Naive thymus-derived CD8-positive, alpha-beta T cell (primary cell): ENCODE results near the gene OARD1. TPM values are rescaled to one million over a fixed set of nuclear protein-coding genes. Genes with fewer than 3 reads are reported as not detected.
"Not testable (repeated sequence)": the region's sequence is repeated elsewhere in the genome, so short reads cannot be mapped to it uniquely, and the experiment has no call there.

Experiments used
- ATAC-seq, 2 donors: fragments of 150-1000 bp; cut with Tn5 transposase in 1 of 2; sonication (Bioruptor Pico), chemical (Tn5 transposase) in 1 of 2; 1 replicate in 1 of 2; 2 replicates in 1 of 2; pipeline ENCODE4 v1.10.0; 2021; ENCODE audit warnings: mild to moderate bottlenecking in 2 of 2, moderate library complexity in 2 of 2
- POLR2A ChIA-PET: fragments of 350-600 bp; sonication (Branson Sonifier 250); formaldehyde crosslinking; loops from one replicate; lab custom pipeline; 2021; ENCODE audit warnings: antibody characterized with exemption; lab: Charles Lee
- DNase-seq, 10 donors: peaks; one replicate each; pipeline versions ENCODE4 v3.0.0 to v3.0.0-alpha.2; 2020 to 2022
- H3K27ac Mint-ChIP-seq, 10 donors: one replicate each; pipeline ENCODE4 v1.8.0; 2020 to 2022; ENCODE audit warnings: mild to moderate bottlenecking in 10 of 10, mixed read lengths in 10 of 10, moderate library complexity in 4 of 10, inconsistent platforms in 1 of 10
- H3K27me3 Mint-ChIP-seq, 5 donors: one replicate each; pipeline ENCODE4 v1.8.0; 2021 to 2022; ENCODE audit warnings: mixed read lengths in 5 of 5
- H3K36me3 Mint-ChIP-seq, 3 donors: one replicate each; pipeline ENCODE4 v1.8.0; 2020 to 2022; ENCODE audit warnings: mixed read lengths in 3 of 3, mild to moderate bottlenecking in 2 of 3, inconsistent platforms in 1 of 3
- H3K4me1 Mint-ChIP-seq, 4 donors: one replicate each; pipeline ENCODE4 v1.8.0; 2021 to 2022; ENCODE audit warnings: mixed read lengths in 4 of 4
- H3K4me3 Mint-ChIP-seq, 10 donors: one replicate each; pipeline ENCODE4 v1.8.0; 2020 to 2022; ENCODE audit warnings: mild to moderate bottlenecking in 10 of 10, mixed read lengths in 10 of 10, moderate library complexity in 6 of 10, inconsistent platforms in 1 of 10
- H3K9me3 Mint-ChIP-seq, 9 donors: one replicate each; pipeline ENCODE4 v1.8.0; 2020 to 2022; ENCODE audit warnings: mixed read lengths in 9 of 9, mild to moderate bottlenecking in 3 of 9, inconsistent platforms in 1 of 9, moderate library complexity in 1 of 9
- polyA plus RNA-seq, 3 donors: library from polyadenylated mRNA; unstranded; fragments of 300-500 nt; fragmentation: Illumina TruSeq; gene quantifications; one replicate each; pipeline ENCODE4 v1.2.3, GENCODE V29; 2021
- total RNA-seq, 8 experiments: library from RNA in 2 of 8; stranded (reverse) in 2 of 8; gene quantifications; one replicate each; pipeline ENCODE4 v1.2.3 and lab custom pipeline; 2021 to 2026

Gene OARD1
- total and polyA plus RNA-seq, 5 experiments from 2014 or later, result 41.2 to 52.1 (median 48.5) TPM

DNA sequence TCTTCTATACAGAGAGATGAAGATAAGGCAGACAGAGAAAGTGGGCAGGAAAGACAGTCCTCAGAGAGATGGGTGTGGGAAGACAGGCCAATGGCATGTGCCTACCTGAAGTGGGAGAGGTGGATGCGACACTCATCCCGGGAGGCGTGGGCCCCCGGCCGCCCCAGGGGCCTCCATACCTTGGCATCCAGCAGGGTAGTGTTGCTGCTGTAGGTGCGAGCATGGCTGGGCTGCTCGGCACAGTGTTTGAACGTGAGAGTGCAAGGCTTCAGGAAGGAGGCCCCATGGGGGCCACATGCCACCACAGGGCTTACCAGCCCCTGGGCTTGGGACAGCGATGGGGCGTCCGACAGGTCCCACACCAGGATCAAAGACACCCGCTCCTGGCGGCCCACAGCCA lies 38.4 kb downstream of the OARD1 start:
- no peaks in the 10 kb centered on the region for H3K9me3 Mint-ChIP-seq
- POLR2A ChIA-PET, result no interaction called here
- H3K4me3 Mint-ChIP-seq, result no peak overlapping the region
- H3K27ac Mint-ChIP-seq, result peak overlapping the region in 2 of 10 donors; percentile 5 to 9
- H3K36me3 Mint-ChIP-seq, result peaks cover 0 to 4% (median 0%) of the 10 kb centered on the region in 3 donors
- peaks cover 6 to 8% (median 6%) of the 10 kb centered on the region in 4 donors for H3K4me1 Mint-ChIP-seq
- H3K27me3 Mint-ChIP-seq, result no peaks in the 10 kb centered on the region
- DNase-seq (no peak), ATAC-seq (no peak)

- Mint-ChIP-seq H3K27ac (peak overlapping the region in 4 of 10 donors; percentile 9 to 73 (median 40)), H3K36me3 (peaks cover 0 to 4% (median 0%) of the 10 kb centered on the region in 3 donors), H3K4me3 (no peak overlapping the region), H3K4me1 (peaks cover 11 to 15% (median 12%) of the 10 kb centered on the region in 4 donors), H3K9me3 (no peaks in the 10 kb centered on the region), H3K27me3 (no peaks in the 10 kb centered on the region)
- POLR2A ChIA-PET, result no interaction called here
- DNase-seq (no peak), ATAC-seq (no peak)
These were observed 39.3 kb downstream of the OARD1 start for GRCh38 chr6:41032830-41033229.

DNA sequence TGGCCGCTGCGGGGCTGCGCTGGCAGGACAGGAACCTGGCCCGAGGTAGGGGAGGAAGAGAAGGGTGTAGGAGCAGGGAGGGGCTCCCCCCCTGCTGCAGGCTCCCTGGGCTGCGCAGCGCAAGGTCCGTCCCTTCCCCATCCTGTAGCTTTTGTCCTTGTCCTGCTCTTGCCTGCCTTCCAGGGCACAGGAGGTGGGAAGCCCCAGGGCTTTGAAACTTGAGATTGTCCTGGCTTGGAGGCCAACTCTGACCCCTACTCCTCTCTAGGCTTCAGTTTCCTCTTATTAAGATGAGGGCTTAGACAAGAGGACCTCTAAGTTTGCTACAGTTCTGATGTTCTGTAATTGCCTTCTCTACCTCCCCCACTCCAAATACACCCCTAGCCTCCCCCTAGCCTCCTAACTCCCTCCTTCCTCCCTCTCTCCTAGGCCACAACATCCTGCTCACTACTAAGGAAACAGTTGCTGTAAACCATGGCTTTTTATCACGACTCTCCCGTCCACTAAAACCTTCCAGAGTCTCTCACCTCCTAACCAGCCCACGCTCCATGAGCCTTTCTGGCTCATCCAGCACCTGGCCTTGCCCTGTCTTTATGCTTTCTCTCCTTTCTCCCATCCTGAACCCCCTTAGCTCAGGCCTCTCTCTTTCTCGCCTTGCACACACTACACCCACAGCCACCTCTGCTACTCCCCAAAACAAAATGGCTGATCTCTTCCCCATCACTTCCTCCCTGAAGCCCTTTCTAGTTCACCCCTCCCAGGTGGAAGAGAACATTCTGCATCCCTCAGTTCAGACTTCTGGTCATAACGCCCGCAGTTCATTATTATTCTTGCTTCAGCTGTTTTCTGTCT lies 43.4 kb downstream of the OARD1 start:
- H3K36me3 Mint-ChIP-seq, result no peaks in the 10 kb centered on the region
- H3K4me1 Mint-ChIP-seq, result peaks cover 17 to 25% (median 23%) of the 10 kb centered on the region in 4 donors
- POLR2A ChIA-PET, result interaction anchor here (1.2 to 2.1 kb wide), 5 partner anchors 8 to 44 kb away, joined by 3 to 10 read pairs (median 5); partner anchors contain the start of genes NFYA and OARD1
- no peaks in the 10 kb centered on the region for H3K27me3 Mint-ChIP-seq
- H3K27ac Mint-ChIP-seq, result peak overlapping the region; percentile 11 to 89 (median 74)
- DNase-seq (peak in 1 of 10 donors; percentile 13), ATAC-seq (peak in 1 of 2 donors; percentile 53)
- H3K4me3 Mint-ChIP-seq, result peak overlapping the region; percentile 72 to 95 (median 88)
- no peaks in the 10 kb centered on the region for H3K9me3 Mint-ChIP-seq

DNA sequence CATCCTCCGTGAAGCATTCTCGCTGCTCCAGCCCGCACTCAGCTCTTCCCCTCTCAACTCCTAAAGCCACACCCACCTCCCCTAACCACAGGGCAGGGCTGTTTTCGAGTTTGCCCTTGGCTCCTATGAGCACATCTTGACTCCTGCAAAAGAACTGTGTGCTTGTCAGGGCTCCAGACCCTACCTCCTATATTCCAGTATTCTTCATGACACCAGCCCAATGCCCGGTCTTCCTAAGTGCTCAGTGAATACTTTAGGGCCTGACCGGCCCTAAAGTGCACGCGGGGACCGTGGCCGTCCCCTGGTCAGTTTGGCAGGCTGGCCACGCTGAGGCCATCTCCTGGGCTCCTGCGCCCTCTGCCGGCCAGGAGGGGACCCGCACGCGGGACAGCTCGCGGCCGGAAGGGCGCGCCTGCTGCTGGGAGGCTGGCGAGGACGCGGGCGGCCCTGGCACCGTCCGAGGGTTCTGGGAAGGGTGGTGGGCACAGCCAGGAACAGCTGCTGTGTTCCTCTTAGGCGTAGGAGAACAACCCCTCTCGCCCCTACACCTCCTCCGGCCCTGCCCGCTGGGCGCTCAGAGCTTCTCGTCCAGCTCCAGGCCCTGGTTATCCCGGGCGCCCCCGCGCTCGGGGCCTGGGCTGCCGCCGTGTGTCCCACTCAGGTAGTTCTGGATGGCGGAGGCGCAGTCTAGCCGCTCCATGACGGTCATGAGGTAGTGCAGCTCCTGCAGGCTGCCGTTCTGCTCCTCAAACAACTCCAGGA lies 44.2 kb downstream of the OARD1 start:
- Mint-ChIP-seq H3K27ac (peak overlapping the region; percentile 66 to 97 (median 86)), H3K27me3 (no peaks in the 10 kb centered on the region), H3K4me1 (peaks cover 17 to 25% (median 23%) of the 10 kb centered on the region in 4 donors), H3K36me3 (no peaks in the 10 kb centered on the region), H3K4me3 (peak overlapping the region; percentile 72 to 95 (median 88)), H3K9me3 (no peaks in the 10 kb centered on the region)
- POLR2A ChIA-PET, result interaction anchor here (1.3 to 2.1 kb wide), 4 partner anchors 9 to 45 kb away, joined by 3 to 10 read pairs (median 6); partner anchors contain the start of genes NFYA and OARD1
- DNase-seq (peak; percentile 36 to 82 (median 70)), ATAC-seq (peak; percentile 86 to 89)

DNA sequence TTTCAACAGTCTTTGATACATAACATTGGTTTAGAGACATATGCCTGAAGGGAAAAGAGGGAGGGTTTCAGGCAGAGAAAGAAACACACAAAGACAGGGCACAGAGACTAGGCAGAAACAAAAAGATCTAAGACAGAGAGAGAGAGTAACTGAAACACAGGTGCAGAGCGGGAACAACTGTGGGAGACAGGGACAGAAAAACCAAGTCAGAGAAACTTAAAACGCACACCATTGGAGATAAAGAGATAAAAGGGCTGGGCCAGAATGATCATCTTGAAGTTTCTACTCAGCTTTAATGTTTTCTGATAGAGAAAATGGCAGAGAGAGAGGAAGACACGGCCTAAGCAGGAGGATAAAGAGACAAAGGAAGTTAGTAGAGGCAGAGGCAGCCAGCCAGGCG lies 44.9 kb downstream of the OARD1 start:
- H3K9me3 Mint-ChIP-seq, result no peaks in the 10 kb centered on the region
- POLR2A ChIA-PET, result interaction anchor here (1.7 to 2.1 kb wide), 2 partner anchors 29 to 44 kb away, joined by 3 to 6 read pairs; no protein-coding TSS in a partner anchor
- H3K27me3 Mint-ChIP-seq, result no peaks in the 10 kb centered on the region
- peak overlapping the region; percentile 72 to 95 (median 88) for H3K4me3 Mint-ChIP-seq
- no peaks in the 10 kb centered on the region for H3K36me3 Mint-ChIP-seq
- peak overlapping the region; percentile 66 to 97 (median 84) for H3K27ac Mint-ChIP-seq
- peak in 1 of 2 donors; percentile 14 for ATAC-seq
- peaks cover 17 to 25% (median 23%) of the 10 kb centered on the region in 4 donors for H3K4me1 Mint-ChIP-seq
- DNase-seq, result peak in 1 of 10 donors; percentile 2

DNA sequence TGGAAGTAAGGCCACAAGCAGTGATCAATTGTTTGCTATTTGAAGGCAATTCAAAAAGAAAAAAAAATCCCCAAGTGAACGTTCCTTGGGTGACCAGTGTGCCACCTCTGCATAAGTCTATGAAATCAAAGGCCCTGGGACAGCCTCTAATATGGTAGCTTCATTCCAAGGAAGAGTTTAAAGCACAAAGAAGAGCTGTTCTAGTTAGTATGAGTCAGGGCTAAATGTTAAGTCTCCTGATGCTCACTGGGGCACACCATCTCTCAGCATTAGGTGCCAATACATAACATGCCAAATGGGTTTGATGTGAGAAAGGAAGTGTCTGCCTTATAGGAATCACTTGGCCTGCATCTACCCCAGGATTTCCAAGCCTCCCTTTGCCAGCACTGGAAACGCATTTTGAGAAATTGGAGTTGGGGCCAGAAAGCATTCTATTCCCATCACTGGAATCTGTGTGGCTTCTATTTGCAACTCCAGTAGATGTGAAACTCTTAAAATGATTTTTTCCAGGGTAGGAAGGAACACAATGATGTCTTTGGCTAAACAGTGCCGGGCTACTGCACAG lies 46.1 kb downstream of the OARD1 start:
- POLR2A ChIA-PET, result no interaction called here
- H3K4me3 Mint-ChIP-seq, result peak overlapping the region in 1 of 10 donors; percentile 55

DNA sequence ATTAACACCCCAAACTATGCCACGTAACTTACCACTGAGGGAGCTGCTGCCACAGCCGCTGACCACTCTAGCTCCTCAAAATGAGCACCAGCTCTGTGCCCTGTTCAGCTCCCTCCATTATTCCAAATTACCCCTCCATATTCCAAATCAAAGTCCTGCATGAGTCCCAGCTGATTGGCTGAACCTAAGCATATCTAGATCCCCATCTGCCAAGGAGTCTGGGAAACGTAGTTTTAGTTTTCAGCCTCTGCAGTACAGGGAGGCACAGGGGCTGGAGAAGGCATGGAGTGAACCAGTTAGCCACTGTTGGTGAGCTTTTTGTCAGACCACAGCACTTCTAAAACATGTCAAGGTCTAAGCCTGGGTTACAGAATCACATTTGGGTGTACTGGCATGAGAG lies 49.0 kb downstream of the OARD1 start:
- Mint-ChIP-seq H3K36me3 (no peaks in the 10 kb centered on the region), H3K4me1 (peaks cover 10 to 14% (median 12%) of the 10 kb centered on the region in 4 donors), H3K4me3 (no peak overlapping the region), H3K27me3 (peaks cover 0 to 11% (median 0%) of the 10 kb centered on the region in 5 donors), H3K27ac (no peak overlapping the region), H3K9me3 (peaks cover 0 to 4% (median 0%) of the 10 kb centered on the region in 9 donors)
- DNase-seq (no peak), ATAC-seq (no peak)
- POLR2A ChIA-PET, result interaction anchor here (0.7 kb wide), 1 partner anchor 40 kb away, joined by 4 read pairs; no protein-coding TSS in a partner anchor

More for the DNA sequence above, 46.1 kb downstream of the OARD1 start:
- ATAC-seq, result no peak
- H3K36me3 Mint-ChIP-seq, result no peaks in the 10 kb centered on the region
- no peak for DNase-seq
- no peak overlapping the region for H3K27ac Mint-ChIP-seq
- peaks cover 17 to 25% (median 23%) of the 10 kb centered on the region in 4 donors for H3K4me1 Mint-ChIP-seq
- H3K27me3 Mint-ChIP-seq, result no peaks in the 10 kb centered on the region
- H3K9me3 Mint-ChIP-seq, result no peaks in the 10 kb centered on the region

DNA sequence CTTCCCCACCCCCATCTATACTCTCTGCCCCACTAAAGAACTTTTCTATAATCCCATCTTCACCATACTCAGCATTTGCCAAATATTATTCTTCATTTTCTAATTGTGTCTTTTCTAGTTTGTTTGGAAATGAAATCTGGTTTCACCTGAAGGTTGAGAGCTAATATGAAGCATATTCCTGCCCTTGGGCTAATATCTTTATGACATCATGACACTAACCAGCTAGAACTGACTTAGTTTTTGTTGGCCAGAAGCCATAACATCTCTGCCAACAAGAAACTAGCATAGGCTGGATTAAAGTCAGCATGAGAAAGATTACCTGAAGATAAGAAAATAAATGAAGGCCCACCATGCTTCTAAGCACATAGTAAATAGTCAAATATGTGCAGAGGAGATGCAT lies 49.9 kb downstream of the OARD1 start:
- no peak for DNase-seq
- H3K4me3 Mint-ChIP-seq, result no peak overlapping the region
- peaks cover 0 to 17% (median 2%) of the 10 kb centered on the region in 5 donors for H3K27me3 Mint-ChIP-seq
- ATAC-seq, result no peak
- H3K4me1 Mint-ChIP-seq, result peaks cover 3 to 7% (median 5%) of the 10 kb centered on the region in 4 donors
- H3K9me3 Mint-ChIP-seq, result peaks cover 0 to 6% (median 0%) of the 10 kb centered on the region in 9 donors
- no peaks in the 10 kb centered on the region for H3K36me3 Mint-ChIP-seq
- POLR2A ChIA-PET, result interaction anchor here (0.7 kb wide), 1 partner anchor 41 kb away, joined by 4 read pairs; no protein-coding TSS in a partner anchor
- no peak overlapping the region for H3K27ac Mint-ChIP-seq

DNA sequence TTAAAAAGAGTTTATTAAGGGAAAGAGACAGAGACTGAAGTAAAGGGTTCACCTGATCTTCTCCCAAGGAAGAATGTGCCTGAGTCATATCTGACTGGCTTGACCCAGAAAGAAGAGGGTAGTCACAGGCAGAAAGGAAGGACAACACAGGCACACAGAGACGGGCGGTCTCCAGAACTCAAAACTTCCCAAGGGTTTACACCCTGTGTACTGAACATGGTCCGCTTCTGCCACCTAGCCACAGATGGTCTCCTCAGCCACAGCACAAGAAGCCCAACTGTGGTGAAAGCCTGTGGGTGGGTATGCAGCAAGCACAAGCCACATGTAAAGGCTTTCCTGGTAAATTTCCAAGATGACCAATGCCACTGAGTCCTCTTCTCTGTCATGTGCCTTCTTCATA lies 50.3 kb downstream of the OARD1 start:
- Mint-ChIP-seq H3K27ac (no peak overlapping the region), H3K9me3 (peaks cover 0 to 6% (median 0%) of the 10 kb centered on the region in 9 donors), H3K4me3 (no peak overlapping the region), H3K27me3 (peaks cover 0 to 17% (median 2%) of the 10 kb centered on the region in 5 donors), H3K36me3 (peaks cover 0 to 5% (median 0%) of the 10 kb centered on the region in 3 donors), H3K4me1 (peaks cover 0 to 3% (median under 1%) of the 10 kb centered on the region in 4 donors)
- POLR2A ChIA-PET, result no interaction called here
- DNase-seq, result no peak
- ATAC-seq, result no peak

- DNase-seq, result no peak
- H3K36me3 Mint-ChIP-seq, result peaks cover 0 to 5% (median 0%) of the 10 kb centered on the region in 3 donors
- H3K9me3 Mint-ChIP-seq, result peaks cover 0 to 6% (median 0%) of the 10 kb centered on the region in 9 donors
- H3K4me1 Mint-ChIP-seq, result no peaks in the 10 kb centered on the region
- no peak overlapping the region for H3K4me3 Mint-ChIP-seq
- no peak for ATAC-seq
- POLR2A ChIA-PET, result no interaction called here
- no peak overlapping the region for H3K27ac Mint-ChIP-seq
- peaks cover 0 to 17% (median 2%) of the 10 kb centered on the region in 5 donors for H3K27me3 Mint-ChIP-seq
These were observed 54.5 kb downstream of the OARD1 start for GRCh38 chr6:41017663-41018062.

DNA sequence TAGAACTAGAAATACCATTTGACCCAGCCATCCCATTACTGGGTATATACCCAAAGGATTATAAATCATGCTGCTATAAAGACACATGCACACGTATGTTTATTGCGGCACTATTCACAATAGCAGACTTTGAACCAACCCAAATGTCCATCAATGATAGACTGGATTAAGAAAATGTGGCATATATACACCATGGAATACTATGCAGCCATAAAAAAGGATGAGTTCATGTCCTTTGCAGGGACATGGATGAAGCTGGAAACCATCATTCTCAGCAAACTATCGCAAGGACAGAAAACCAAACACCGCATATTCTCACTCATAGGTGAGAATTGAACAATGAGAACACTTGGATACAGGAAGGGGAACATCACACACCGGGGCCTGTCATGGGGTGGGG lies 56.3 kb downstream of the OARD1 start:
- H3K4me3 Mint-ChIP-seq, DNase-seq, H3K27ac Mint-ChIP-seq, POLR2A ChIA-PET, ATAC-seq, H3K9me3 Mint-ChIP-seq, H3K36me3 Mint-ChIP-seq, H3K4me1 Mint-ChIP-seq: not testable (repeated sequence)
- H3K27me3 Mint-ChIP-seq, result peaks cover 0 to 17% (median 4%) of the 10 kb centered on the region in 5 donors

DNA sequence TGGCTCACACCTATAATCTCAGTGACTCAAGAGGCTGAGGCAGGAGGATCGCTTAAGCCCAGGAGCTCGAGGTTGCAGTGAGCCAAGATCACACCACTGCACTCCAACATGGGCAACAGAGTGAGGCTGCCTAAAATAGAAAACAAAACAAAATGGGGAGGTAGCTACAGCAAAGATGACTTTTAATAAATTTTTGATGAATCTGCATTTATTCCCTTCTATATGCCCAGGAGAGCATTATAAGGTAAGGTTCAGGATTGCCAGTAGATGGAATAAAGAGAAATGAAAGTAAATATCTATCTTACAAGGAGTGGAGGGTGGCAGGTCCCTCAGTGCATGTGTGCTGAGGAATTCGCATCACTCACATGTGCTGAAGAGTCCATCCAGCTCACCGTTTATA lies 57.4 kb downstream of the OARD1 start:
- POLR2A ChIA-PET, result no interaction called here
- Mint-ChIP-seq H3K27ac (no peak overlapping the region), H3K4me1 (peaks cover 0 to 2% (median 0%) of the 10 kb centered on the region in 4 donors), H3K36me3 (peaks cover 0 to 5% (median 0%) of the 10 kb centered on the region in 3 donors), H3K9me3 (peaks cover 0 to 6% (median 0%) of the 10 kb centered on the region in 9 donors), H3K4me3 (no peak overlapping the region), H3K27me3 (peaks cover 0 to 17% (median 5%) of the 10 kb centered on the region in 5 donors)
- no peak for ATAC-seq
- DNase-seq, result no peak
